HepG2 (cell line): ENCODE measurements around the gene LRRC45. TPM values are rescaled to one million over a fixed set of nuclear protein-coding genes. Genes with fewer than 3 reads are reported as not detected.

Source experiments
- BCL3 ChIP-seq: sonication (generic); formaldehyde crosslinking; IDR thresholded peaks from 2 replicates; pipeline ENCODE4 v1.5.1; 2020; ENCODE audit warnings: mild to moderate bottlenecking, missing genetic modification reagents, moderate library complexity
- FOXK1 ChIP-seq: sonication (generic); formaldehyde crosslinking; IDR thresholded peaks from 2 replicates; pipeline ENCODE4 v1.4.0; 2020; ENCODE audit warnings: low read depth, missing genetic modification reagents, borderline replicate concordance
- GABPB1 ChIP-seq: IDR thresholded peaks from 2 replicates; pipeline ENCODE4 v1.6.1; 2016; ENCODE audit warnings: mild to moderate bottlenecking, missing genetic modification reagents, moderate library complexity, missing compliant biosample characterization
- HCFC1 ChIP-seq: fragments of 150-350 bp; IDR thresholded peaks from 2 replicates; pipeline ENCODE4 v1.6.1; 2014; ENCODE audit warnings: low read depth, low read length
- HMGA1 ChIP-seq: sonication (generic); formaldehyde crosslinking; conservative IDR thresholded peaks from 2 replicates; pipeline ENCODE4 v1.4.0; 2020; ENCODE audit warnings: missing genetic modification reagents
- HNRNPL ChIP-seq: fragments of 200-400 bp; formaldehyde crosslinking; IDR thresholded peaks from 2 replicates; pipeline ENCODE4 v1.6.1; 2017; ENCODE audit warnings: mild to moderate bottlenecking, low read depth, low read length
- KLF12 ChIP-seq: sonication (generic); formaldehyde crosslinking; IDR thresholded peaks from 2 replicates; pipeline ENCODE4 v1.4.0; 2020; ENCODE audit warnings: missing genetic modification reagents, borderline replicate concordance
- MBNL3 ChIP-seq: fragments of 250-450 bp; sonication (Bioruptor Pico); conservative IDR thresholded peaks from 2 replicates; pipeline ENCODE4 v1.8.0; 2022; ENCODE audit warnings: mild to moderate bottlenecking, inconsistent platforms
- PRPF4 ChIP-seq: fragments of 200-400 bp; formaldehyde crosslinking; IDR thresholded peaks from 2 replicates; pipeline ENCODE4 v1.6.1; 2016; ENCODE audit warnings: low read length, low read depth; ENCODE audit not compliant: poor library complexity, severe bottlenecking
- RCOR2 ChIP-seq: IDR thresholded peaks from 2 replicates; pipeline ENCODE4 v1.6.1; 2016; ENCODE audit warnings: missing biosample characterization, missing genetic modification reagents
- SALL1 ChIP-seq: sonication (generic); formaldehyde crosslinking; IDR thresholded peaks from 2 replicates; pipeline ENCODE4 v1.8.0; 2022; ENCODE audit warnings: mild to moderate bottlenecking, missing genetic modification reagents
- SIN3A ChIP-seq: IDR thresholded peaks from 2 replicates; pipeline ENCODE4 v1.6.1; 2011; ENCODE audit warnings: low read depth, mild to moderate bottlenecking, control low read depth, low read length, borderline replicate concordance
- SMAD1 ChIP-seq: sonication (generic); formaldehyde crosslinking; IDR thresholded peaks from 2 replicates; pipeline ENCODE4 v1.4.0; 2020; ENCODE audit warnings: missing genetic modification reagents, low read depth, mild to moderate bottlenecking, borderline replicate concordance
- TAF1 ChIP-seq: sonication (generic); formaldehyde crosslinking; IDR thresholded peaks from 2 replicates; pipeline ENCODE4 v1.4.0; 2020; ENCODE audit warnings: missing genetic modification reagents
- ZFP82 ChIP-seq: sonication (generic); formaldehyde crosslinking; IDR thresholded peaks from 2 replicates; pipeline ENCODE4 v1.5.1; 2020; ENCODE audit warnings: mild to moderate bottlenecking, missing genetic modification reagents, borderline replicate concordance
- ZKSCAN1 ChIP-seq: fragments of 150-350 bp; IDR thresholded peaks from 2 replicates; pipeline ENCODE4 v1.6.1; 2014; ENCODE audit warnings: low read length
- ZNF10 ChIP-seq: sonication (generic); formaldehyde crosslinking; IDR thresholded peaks from 2 replicates; pipeline ENCODE4 v1.4.0; 2020; ENCODE audit warnings: mild to moderate bottlenecking, low read depth, missing genetic modification reagents, borderline replicate concordance
- ZNF225 ChIP-seq: sonication (generic); formaldehyde crosslinking; IDR thresholded peaks from 2 replicates; pipeline ENCODE4 v1.4.0; 2020; ENCODE audit warnings: mild to moderate bottlenecking, missing genetic modification reagents
- ZNF251 ChIP-seq: sonication (generic); formaldehyde crosslinking; IDR thresholded peaks from 2 replicates; pipeline ENCODE4 v1.9.0; 2021; ENCODE audit warnings: mild to moderate bottlenecking, missing genetic modification reagents
- ZNF280B ChIP-seq: sonication (generic); formaldehyde crosslinking; IDR thresholded peaks from 2 replicates; pipeline ENCODE4 v1.5.0; 2020; ENCODE audit warnings: missing genetic modification reagents, mild to moderate bottlenecking, borderline replicate concordance
- ZNF282 ChIP-seq: fragments of 450-650 bp; IDR thresholded peaks from 2 replicates; pipeline ENCODE4 v1.6.1; 2018; ENCODE audit not compliant: partially characterized antibody
- ZNF558 ChIP-seq: sonication (generic); formaldehyde crosslinking; IDR thresholded peaks from 2 replicates; pipeline ENCODE4 v1.9.0; 2022; ENCODE audit warnings: mild to moderate bottlenecking, missing genetic modification reagents, borderline replicate concordance
- ZNF563 ChIP-seq: sonication (generic); formaldehyde crosslinking; IDR thresholded peaks from 2 replicates; pipeline ENCODE4 v1.8.0; 2022; ENCODE audit warnings: mild to moderate bottlenecking, moderate library complexity, missing genetic modification reagents
- ZNF737 ChIP-seq: sonication (generic); formaldehyde crosslinking; IDR thresholded peaks from 2 replicates; pipeline ENCODE4 v1.5.0; 2020; ENCODE audit warnings: missing genetic modification reagents, mild to moderate bottlenecking, borderline replicate concordance
- polyA plus RNA-seq, 8 experiments: library from polyadenylated mRNA; depleted of rRNA in 3 of 8; stranded (reverse) in 7 of 8; unstranded in 1 of 8; fragments of >200 nt; fragmentation: Illumina TruSeq in 4 of 8; extraction: Trizol in 4 of 8; gene quantifications; 2 replicates each; pipeline versions ENCODE4 v1.2.1 to v1.2.3, GENCODE V29; 2011 to 2016; ENCODE audit warnings: low read depth in 4 of 8, missing spikeins in 1 of 8, mixed read lengths in 1 of 8; ENCODE audit not compliant: insufficient read depth in 1 of 8
- total RNA-seq, 5 experiments: library from RNA; depleted of rRNA; stranded (reverse); fragments of >200 nt; fragmentation: Illumina TruSeq; extraction: Trizol; gene quantifications; 2 replicates each; pipeline ENCODE4 v1.2.3, GENCODE V29; 2016; ENCODE audit warnings: low read depth in 1 of 5

LRRC45 gene
- total and polyA plus RNA-seq, 2 of the 13 experiments (the other 11 are each of a cell fraction or from before 2014, with no cell fraction given): 11.6 to 48.1 TPM

GRCh38 chr17:81976332-81977210 is 46.5 kb upstream of the LRRC45 start (continued):
- TF ChIP-seq RCOR2 (CRISPR knock-in tag) (no peak), TAF1 (CRISPR knock-in tag) (no peak), SIN3A (no peak; the same call in 1 of the 2 replicates), ZNF282 (no peak), ZNF225 (CRISPR knock-in tag) (peak; percentile 61; the same call in 1 of the 2 replicates), ZKSCAN1 (no peak), ZNF558 (CRISPR knock-in tag) (no peak; the same call in 1 of the 2 replicates), MBNL3 (CRISPR knock-in tag) (no peak), BCL3 (no peak), ZNF10 (CRISPR knock-in tag) (no peak), ZNF563 (CRISPR knock-in tag) (no peak), SALL1 (CRISPR knock-in tag) (peak; percentile 55; the same call in 1 of the 2 replicates), ZNF280B (CRISPR knock-in tag) (0 out of 2 replicates have a peak, but pooled peaks have one; percentile 59), HCFC1 (no peak), HNRNPL (0 out of 2 replicates have a peak, but pooled peaks have one; percentile 37), KLF12 (no peak), ZFP82 (CRISPR knock-in tag) (no peak), SMAD1 (CRISPR knock-in tag) (no peak), GABPB1 (CRISPR knock-in tag) (peak; percentile 49), ZNF251 (CRISPR knock-in tag) (no peak), PRPF4 (no peak), HMGA1 (no peak), ZNF737 (CRISPR knock-in tag) (no peak), FOXK1 (no peak)
